GM23338 (cell line): ENCODE measurements around the gene PPP1R27. TPM values are rescaled to one million over a fixed set of nuclear protein-coding genes. Genes with fewer than 3 reads are reported as not detected.

Experiments
- ATAC-seq: fragments of 200-7000 bp; cut with Tn5 transposase; 3 replicates; pipeline ENCODE4 v1.9.1; 2020
- DNase-seq: peaks from one replicate; pipeline ENCODE4 v3.0.0-alpha.2; 2015; ENCODE audit warnings: low spot score
- H2AFZ ChIP-seq: fragments of 200-600 bp; sonication (generic); 2 replicates; pipeline ENCODE4 v1.8.0; 2016; ENCODE audit warnings: antibody characterized with exemption, mild to moderate bottlenecking, moderate library complexity
- H3F3A ChIP-seq: fragments of 200-600 bp; sonication (generic); replicated peaks from 2 replicates; pipeline ENCODE4 v1.8.0; 2017; ENCODE audit warnings: antibody characterized with exemption, mixed run types, low read depth
- H3K27ac ChIP-seq: fragments of 200-600 bp; sonication (generic); 2 replicates; pipeline ENCODE4 v1.6.1; 2016; ENCODE audit warnings: low read depth
- H3K27me3 ChIP-seq: fragments of 200-600 bp; sonication (generic); 2 replicates; pipeline ENCODE4 v1.8.0; 2016; ENCODE audit warnings: mild to moderate bottlenecking, mixed run types, moderate library complexity; ENCODE audit not compliant: insufficient read depth
- H3K36me3 ChIP-seq: fragments of 200-600 bp; sonication (generic); 2 replicates; pipeline ENCODE4 v1.8.0; 2016; ENCODE audit warnings: mild to moderate bottlenecking; ENCODE audit not compliant: insufficient read depth
- H3K4me1 ChIP-seq: fragments of 200-600 bp; sonication (generic); 2 replicates; pipeline ENCODE4 v1.8.0; 2016; ENCODE audit warnings: mild to moderate bottlenecking, moderate library complexity; ENCODE audit not compliant: insufficient read depth
- H3K4me2 ChIP-seq: fragments of 200-600 bp; sonication (generic); 2 replicates; pipeline ENCODE4 v1.7.1; 2017; ENCODE audit warnings: mixed run types
- H3K4me3 ChIP-seq: fragments of 200-600 bp; sonication (generic); 2 replicates; pipeline ENCODE4 v1.6.1; 2016; ENCODE audit warnings: mixed run types
- H3K79me2 ChIP-seq: fragments of 200-600 bp; sonication (generic); replicated peaks from 2 replicates; pipeline ENCODE4 v1.8.0; 2017; ENCODE audit warnings: mild to moderate bottlenecking; ENCODE audit not compliant: insufficient read depth
- H3K9me2 ChIP-seq: fragments of 200-600 bp; sonication (generic); 2 replicates; pipeline ENCODE4 v1.8.0; 2017; ENCODE audit not compliant: insufficient read depth
- H4K20me1 ChIP-seq: fragments of 200-600 bp; sonication (generic); replicated peaks from 2 replicates; pipeline ENCODE4 v1.8.0; 2017; ENCODE audit warnings: mild to moderate bottlenecking; ENCODE audit not compliant: insufficient read depth
- H3K27ac Mint-ChIP-seq: 2 replicates; pipeline ENCODE4 v1.8.0; 2020; ENCODE audit warnings: inconsistent platforms, mild to moderate bottlenecking, moderate library complexity, mixed read lengths
- H3K27me3 Mint-ChIP-seq: 3 replicates; pipeline ENCODE4 v1.8.0; 2022; ENCODE audit warnings: low read depth, mild to moderate bottlenecking, moderate library complexity, mixed read lengths, inconsistent platforms; ENCODE audit not compliant: insufficient read depth, poor library complexity
- H3K36me3 Mint-ChIP-seq: 3 replicates; pipeline ENCODE4 v1.8.0; 2021; ENCODE audit warnings: low read depth, mild to moderate bottlenecking, inconsistent platforms, moderate library complexity, mixed read lengths
- H3K4me1 Mint-ChIP-seq: 3 replicates; pipeline ENCODE4 v1.8.0; 2020; ENCODE audit warnings: mild to moderate bottlenecking, inconsistent platforms, mixed read lengths
- H3K4me3 Mint-ChIP-seq: 3 replicates; pipeline ENCODE4 v1.8.0; 2021; ENCODE audit warnings: moderate library complexity, mild to moderate bottlenecking, inconsistent platforms, mixed read lengths
- H3K9me3 Mint-ChIP-seq: 3 replicates; pipeline ENCODE4 v1.8.0; 2020; ENCODE audit warnings: moderate library complexity, mild to moderate bottlenecking, inconsistent platforms, mixed read lengths
- EZH2 ChIP-seq: fragments of 200-600 bp; sonication (generic); IDR thresholded peaks from one replicate; pipeline ENCODE4 v1.8.0; 2017; ENCODE audit warnings: antibody characterized with exemption, mild to moderate bottlenecking, low read depth; ENCODE audit not compliant: unreplicated experiment
- JUNB ChIP-seq: IDR thresholded peaks from one replicate; pipeline ENCODE4 v1.6.1; 2016; ENCODE audit warnings: antibody characterized with exemption; ENCODE audit not compliant: unreplicated experiment
- NANOG ChIP-seq: IDR thresholded peaks from 2 replicates; pipeline ENCODE4 v1.6.1; 2016; ENCODE audit warnings: antibody characterized with exemption, borderline replicate concordance
- STAT1 ChIP-seq: IDR thresholded peaks from one replicate; pipeline ENCODE4 v1.6.1; 2016; ENCODE audit warnings: antibody characterized with exemption; ENCODE audit not compliant: unreplicated experiment
- ZNF114 ChIP-seq: fragments of 250-450 bp; sonication (Bioruptor Pico); IDR thresholded peaks from 2 replicates; pipeline ENCODE4 v1.5.0; 2020; ENCODE audit warnings: mild to moderate bottlenecking, moderate library complexity
- polyA plus RNA-seq: library from polyadenylated mRNA; unstranded; fragments of >200 nt; fragmentation: Nextera tagmentation; extraction: Ambion mirVana; gene quantifications from 2 replicates; pipeline ENCODE4 v1.2.1, GENCODE V29; 2016
- total RNA-seq: library from RNA; depleted of rRNA; stranded (reverse); fragments of >200 nt; shearing (Covaris generic); gene quantifications from 2 replicates; pipeline ENCODE4 v1.2.3, GENCODE V29; 2014
- TF ChIP-seq, protein P1 (sequence below), 2 experiments: fragments of 200-600 bp in 1 of 2; sonication (generic) in 1 of 2; conservative IDR thresholded peaks; 2 replicates each; pipeline versions ENCODE4 v1.5.1 to v1.6.1; 2016 to 2017; ENCODE audit warnings: antibody characterized with exemption in 2 of 2, low read depth in 2 of 2, mild to moderate bottlenecking in 2 of 2, moderate library complexity in 1 of 2

The PPP1R27 gene
- total and polyA plus RNA-seq, 2 experiments from 2014 or later, result 0.65 TPM; not detected in 1

DNA sequence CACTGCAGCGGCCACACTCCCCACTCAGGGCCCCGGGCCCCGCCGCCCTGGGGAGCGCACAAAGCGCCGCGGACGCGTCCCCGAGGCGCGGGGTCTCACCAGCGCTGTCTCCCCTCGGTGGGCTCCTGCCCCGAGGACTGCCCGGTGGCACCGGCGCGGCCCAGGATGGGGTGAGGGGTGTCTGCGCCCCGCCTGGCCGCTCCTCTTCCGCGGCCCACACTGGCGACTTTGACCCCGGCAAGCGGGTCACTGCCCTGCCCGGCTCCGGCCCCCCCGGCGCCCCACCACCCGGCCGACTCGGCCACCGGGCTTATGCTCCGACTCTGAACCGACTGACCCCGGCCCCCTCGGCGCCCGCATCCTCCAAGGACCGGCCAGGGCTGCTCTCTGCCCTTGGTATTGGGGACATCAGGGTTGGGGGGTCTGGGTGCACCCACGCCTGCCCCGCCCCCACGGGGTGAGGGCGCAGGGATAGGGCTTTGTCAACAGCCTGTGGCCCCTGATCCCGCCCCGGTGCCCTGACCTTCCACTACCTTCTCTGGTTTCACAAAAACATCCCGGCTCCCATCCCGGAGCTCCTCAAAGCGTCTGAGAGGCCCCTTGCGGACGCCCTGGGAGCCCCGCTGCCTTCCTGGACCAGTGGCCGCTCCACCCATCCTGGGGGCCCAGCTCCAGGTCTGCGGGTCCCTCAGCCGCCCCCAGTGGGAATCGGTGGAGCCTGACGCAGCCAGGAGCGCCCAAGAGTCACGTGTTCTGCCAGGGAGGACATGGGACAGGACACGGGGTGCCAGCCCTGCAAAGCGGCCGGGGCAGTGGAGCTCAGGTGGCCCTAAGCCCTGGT lies 30.1 kb downstream of the PPP1R27 start:
- H3K36me3 ChIP-seq, result no peaks in the 10 kb centered on the region
- H3K79me2 ChIP-seq, result no peaks in the 10 kb centered on the region
- TF ChIP-seq EZH2 (peak; percentile 87), STAT1 (no peak)
- TF ChIP-seq, protein P1, sequence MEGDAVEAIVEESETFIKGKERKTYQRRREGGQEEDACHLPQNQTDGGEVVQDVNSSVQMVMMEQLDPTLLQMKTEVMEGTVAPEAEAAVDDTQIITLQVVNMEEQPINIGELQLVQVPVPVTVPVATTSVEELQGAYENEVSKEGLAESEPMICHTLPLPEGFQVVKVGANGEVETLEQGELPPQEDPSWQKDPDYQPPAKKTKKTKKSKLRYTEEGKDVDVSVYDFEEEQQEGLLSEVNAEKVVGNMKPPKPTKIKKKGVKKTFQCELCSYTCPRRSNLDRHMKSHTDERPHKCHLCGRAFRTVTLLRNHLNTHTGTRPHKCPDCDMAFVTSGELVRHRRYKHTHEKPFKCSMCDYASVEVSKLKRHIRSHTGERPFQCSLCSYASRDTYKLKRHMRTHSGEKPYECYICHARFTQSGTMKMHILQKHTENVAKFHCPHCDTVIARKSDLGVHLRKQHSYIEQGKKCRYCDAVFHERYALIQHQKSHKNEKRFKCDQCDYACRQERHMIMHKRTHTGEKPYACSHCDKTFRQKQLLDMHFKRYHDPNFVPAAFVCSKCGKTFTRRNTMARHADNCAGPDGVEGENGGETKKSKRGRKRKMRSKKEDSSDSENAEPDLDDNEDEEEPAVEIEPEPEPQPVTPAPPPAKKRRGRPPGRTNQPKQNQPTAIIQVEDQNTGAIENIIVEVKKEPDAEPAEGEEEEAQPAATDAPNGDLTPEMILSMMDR (conservative IDR thresholded peaks at IDR 0.05; ENCODE audit: low read depth in 2 of 2), result no peak
- Mint-ChIP-seq H3K27me3 (peaks cover 59% of the 10 kb centered on the region), H3K36me3 (peaks cover 2% of the 10 kb centered on the region; the same call in 2 of the 3 replicates), H3K4me3 (peak overlapping the region; percentile 67; the same call in 2 of the 3 replicates), H3K9me3 (peaks cover 8% of the 10 kb centered on the region), H3K27ac (no peak overlapping the region), H3K4me1 (no peaks in the 10 kb centered on the region)
- H3K27ac ChIP-seq, result no peak overlapping the region
- peak overlapping the region; percentile 85 for H3K4me2 ChIP-seq
- peak overlapping the region; percentile 92 for H2AFZ ChIP-seq
- DNase-seq (peak; percentile 61), ATAC-seq (peak; percentile 41)
- H3F3A ChIP-seq, result no peaks in the 10 kb centered on the region
- no peaks in the 10 kb centered on the region; the same call in 1 of the 2 replicates for H3K4me1 ChIP-seq
- no peaks in the 10 kb centered on the region for H4K20me1 ChIP-seq
- H3K4me3 ChIP-seq, result peak overlapping the region; percentile 60
- peaks cover 60% of the 10 kb centered on the region for H3K27me3 ChIP-seq
- H3K9me2 ChIP-seq, result no peaks in the 10 kb centered on the region

DNA sequence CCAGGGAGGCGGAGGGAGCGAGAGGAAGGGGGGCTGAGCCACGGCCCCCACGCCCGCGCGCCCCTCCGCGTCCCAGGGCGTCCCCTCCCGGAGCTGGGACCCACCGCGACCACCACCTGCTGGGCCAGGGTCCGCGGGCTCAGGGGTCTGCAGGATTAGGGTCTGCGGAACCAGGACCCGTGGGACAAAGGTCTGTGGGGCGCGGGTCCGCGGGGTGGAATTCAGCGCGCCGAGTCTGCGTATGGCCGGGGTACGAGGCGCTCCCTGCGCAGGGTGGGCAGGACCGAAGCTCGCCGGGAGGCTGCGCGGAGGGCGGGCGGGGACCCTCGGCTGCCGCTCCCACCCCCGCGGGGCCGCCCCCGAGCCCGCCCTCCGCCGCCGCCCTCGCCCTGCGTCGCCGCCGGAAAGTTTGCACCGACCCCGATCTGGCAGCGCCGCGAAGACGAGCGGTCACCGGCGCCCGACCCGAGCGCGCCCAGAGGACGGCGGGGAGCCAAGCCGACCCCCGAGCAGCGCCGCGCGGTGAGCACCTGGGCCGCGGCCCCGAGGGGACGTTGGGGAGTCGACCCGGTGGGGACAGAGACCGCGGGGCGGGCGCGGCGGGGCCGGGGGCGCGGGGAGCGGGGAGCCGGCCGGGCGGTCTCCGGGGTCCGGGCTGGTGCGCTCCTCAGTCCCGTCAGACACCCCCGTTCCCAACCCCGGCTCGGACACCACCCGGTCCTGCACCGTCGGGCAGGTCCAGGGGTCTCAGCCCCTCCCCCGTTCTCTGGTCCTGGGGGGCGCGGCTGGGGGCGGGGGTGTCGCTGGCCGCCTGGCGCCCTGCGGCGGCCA lies 30.9 kb downstream of the PPP1R27 start, which contains the start of gene GCGR:
Gene GCGR (plus strand): TSS at position 423 of the 831 bp plus-strand sequence. CDS start 4,869 bp downstream, outside the sequence.
- Mint-ChIP-seq H3K27me3 (peaks cover 55% of the 10 kb centered on the region), H3K9me3 (peaks cover 12% of the 10 kb centered on the region), H3K27ac (no peak within 1 kb of the TSS), H3K36me3 (peaks cover 5% of the 10 kb centered on the region; the same call in 1 of the 3 replicates), H3K4me1 (no peaks in the 10 kb centered on the region), H3K4me3 (peak within 1 kb of the TSS; percentile 67)
- Histone ChIP-seq H3K36me3 (no peaks in the 10 kb centered on the region), H3K9me2 (no peaks in the 10 kb centered on the region), H3K4me1 (no peaks in the 10 kb centered on the region; the same call in 1 of the 2 replicates), H3K4me2 (peak within 1 kb of the TSS; percentile 85), H3K4me3 (peak within 1 kb of the TSS; percentile 60), H3K27ac (no peak within 1 kb of the TSS), H3K27me3 (peaks cover 65% of the 10 kb centered on the region), H3K79me2 (no peaks in the 10 kb centered on the region), H4K20me1 (no peaks in the 10 kb centered on the region), H3F3A (no peaks in the 10 kb centered on the region), H2AFZ (peak within 1 kb of the TSS; percentile 92)
- TF ChIP-seq JUNB (no peak), STAT1 (no peak), NANOG (no peak), ZNF114 (CRISPR knock-in tag) (no peak)
- peak; percentile 35 for DNase-seq
- ATAC-seq, result peak; percentile 7; the same call in 2 of the 3 replicates
